Liver (tissue), 9 donors: ENCODE measurements around the gene HTR3C. TPM values are rescaled to one million over a fixed set of nuclear protein-coding genes. Genes with fewer than 3 reads are reported as not detected.

Experiments used
- DNase-seq: peaks from one replicate; pipeline ENCODE4 v3.0.0-alpha.2; 2017; ENCODE audit warnings: low spot score
- H3K27ac ChIP-seq, 2 donors: one replicate each; pipeline ENCODE4 v1.7.0; 2013; ENCODE audit warnings: inconsistent platforms in 2 of 2, low read length in 2 of 2, control low read depth in 1 of 2, low read depth in 1 of 2, mild to moderate bottlenecking in 1 of 2
- H3K27me3 ChIP-seq, 4 donors: one replicate each; pipeline versions ENCODE4 v1.6.1 to v1.7.0; 2013; ENCODE audit warnings: low read length in 3 of 4, inconsistent platforms in 1 of 4, mild to moderate bottlenecking in 1 of 4, moderate library complexity in 1 of 4; ENCODE audit not compliant: control insufficient read depth in 4 of 4, insufficient read depth in 4 of 4
- H3K36me3 ChIP-seq, 4 donors: one replicate each; pipeline versions ENCODE4 v1.6.1 to v1.7.0; 2013; ENCODE audit warnings: low read length in 3 of 4, mild to moderate bottlenecking in 3 of 4, low read depth in 1 of 4, moderate library complexity in 1 of 4; ENCODE audit not compliant: control insufficient read depth in 4 of 4, insufficient read depth in 3 of 4
- H3K4me1 ChIP-seq, 4 donors: one replicate each; pipeline versions ENCODE4 v1.6.1 to v1.7.0; 2013; ENCODE audit warnings: low read length in 3 of 4, mild to moderate bottlenecking in 3 of 4, moderate library complexity in 1 of 4; ENCODE audit not compliant: control insufficient read depth in 4 of 4, insufficient read depth in 4 of 4
- H3K4me3 ChIP-seq, 3 donors: one replicate each; pipeline versions ENCODE4 v1.6.1 to v1.7.0; 2013; ENCODE audit warnings: low read length in 3 of 3, control low read depth in 1 of 3, low read depth in 1 of 3, mild to moderate bottlenecking in 1 of 3
- H3K9ac ChIP-seq, 2 donors: one replicate each; pipeline ENCODE4 v1.7.0; 2013; ENCODE audit warnings: low read length in 2 of 2, mild to moderate bottlenecking in 2 of 2, moderate library complexity in 2 of 2, control low read depth in 1 of 2, low read depth in 1 of 2
- H3K9me3 ChIP-seq, 4 donors: one replicate each; pipeline versions ENCODE4 v1.6.1 to v1.7.0; 2013; ENCODE audit warnings: low read length in 3 of 4; ENCODE audit not compliant: control insufficient read depth in 4 of 4
- EGR1 ChIP-seq, 2 donors: IDR thresholded peaks; 2 replicates each; pipeline ENCODE4 v1.6.1; 2016 to 2018; ENCODE audit warnings: antibody characterized with exemption in 2 of 2, low read depth in 2 of 2
- FOXA1 ChIP-seq: IDR thresholded peaks from 2 replicates; pipeline ENCODE4 v1.6.1; 2016; ENCODE audit warnings: antibody characterized with exemption
- FOXA2 ChIP-seq: IDR thresholded peaks from 2 replicates; pipeline ENCODE4 v1.6.1; 2016; ENCODE audit warnings: antibody characterized with exemption
- GABPA ChIP-seq, 2 donors: IDR thresholded peaks in 1 of 2; conservative IDR thresholded peaks in 1 of 2; 2 replicates each; pipeline ENCODE4 v1.6.1; 2016; ENCODE audit warnings: antibody characterized with exemption in 2 of 2, mild to moderate bottlenecking in 1 of 2, moderate library complexity in 1 of 2
- HNF4A ChIP-seq, 2 donors: conservative IDR thresholded peaks; 2 replicates each; pipeline ENCODE4 v1.6.1; 2016; ENCODE audit warnings: antibody characterized with exemption in 2 of 2, mild to moderate bottlenecking in 2 of 2
- HNF4G ChIP-seq: IDR thresholded peaks from 2 replicates; pipeline ENCODE4 v1.6.1; 2016; ENCODE audit warnings: antibody characterized with exemption
- JUND ChIP-seq, 2 donors: IDR thresholded peaks; 2 replicates each; pipeline ENCODE4 v1.6.1; 2016; ENCODE audit warnings: antibody characterized with exemption in 2 of 2
- NR2F2 ChIP-seq: IDR thresholded peaks from 2 replicates; pipeline ENCODE4 v1.6.1; 2016; ENCODE audit warnings: antibody characterized with exemption
- RAD21 ChIP-seq, 2 donors: IDR thresholded peaks; 2 replicates each; pipeline ENCODE4 v1.6.1; 2016; ENCODE audit warnings: antibody characterized with exemption in 2 of 2, mild to moderate bottlenecking in 2 of 2
- RXRA ChIP-seq, 2 donors: IDR thresholded peaks; 2 replicates each; pipeline ENCODE4 v1.6.1; 2017 to 2018; ENCODE audit warnings: antibody characterized with exemption in 2 of 2, mild to moderate bottlenecking in 1 of 2
- SP1 ChIP-seq: IDR thresholded peaks from 2 replicates; pipeline ENCODE4 v1.6.1; 2018; ENCODE audit warnings: antibody characterized with exemption, mild to moderate bottlenecking
- TAF1 ChIP-seq: conservative IDR thresholded peaks from 2 replicates; pipeline ENCODE4 v1.6.1; 2016; ENCODE audit warnings: antibody characterized with exemption, mild to moderate bottlenecking
- YY1 ChIP-seq: IDR thresholded peaks from 2 replicates; pipeline ENCODE4 v1.6.1; 2016; ENCODE audit warnings: antibody characterized with exemption, mild to moderate bottlenecking
- WGBS: extraction: QIAGEN DNeasy Blood & Tissue Kit; methylation state at CpG from one replicate; pipeline ENCODE4 v1.1.7; 2013; 5-methylcytosine and 5-hydroxymethylcytosine counted together
- polyA plus RNA-seq, 2 donors: library from polyadenylated mRNA; stranded (reverse) in 1 of 2; unstranded in 1 of 2; fragments of 200-250 nt in 1 of 2; fragments of >200 nt in 1 of 2; fragmentation: Nextera tagmentation in 1 of 2; extraction: Ambion mirVana in 1 of 2; gene quantifications; one replicate each; pipeline versions ENCODE4 v1.2.1 to v1.2.3, GENCODE V29; 2013 to 2015
- total RNA-seq, 2 donors: library from RNA; depleted of rRNA; stranded (reverse); fragments of >200 nt; gene quantifications; one replicate each; pipeline ENCODE4 v1.2.3, GENCODE V29; 2014
- TF ChIP-seq, protein P1 (sequence below): IDR thresholded peaks from 2 replicates; pipeline ENCODE4 v1.6.1; 2016; ENCODE audit warnings: antibody characterized with exemption
- TF ChIP-seq, protein P2 (sequence below): fragments of 150-350 bp; IDR thresholded peaks from 2 replicates; pipeline ENCODE4 v1.5.1; 2017; ENCODE audit warnings: improper control_type of control experiment, low read depth, low read length; ENCODE audit not compliant: missing input control
- TF ChIP-seq, protein P3 (sequence below): IDR thresholded peaks from 2 replicates; pipeline ENCODE4 v1.6.1; 2016; ENCODE audit warnings: antibody characterized with exemption
- TF ChIP-seq, protein P4 (sequence below): IDR thresholded peaks from 2 replicates; pipeline ENCODE4 v1.6.1; 2016; ENCODE audit warnings: antibody characterized with exemption, mild to moderate bottlenecking
- TF ChIP-seq, protein P5 (sequence below): IDR thresholded peaks from 2 replicates; pipeline ENCODE4 v1.6.1; 2016; ENCODE audit warnings: antibody characterized with exemption
- donor health status: healthy.
- donor health status: healthy.
- donor health status: healthy.
- donor health status: healthy.
- donor health status: healthy.

The HTR3C gene
- total and polyA plus RNA-seq, 4 donors, result not detected

DNA sequence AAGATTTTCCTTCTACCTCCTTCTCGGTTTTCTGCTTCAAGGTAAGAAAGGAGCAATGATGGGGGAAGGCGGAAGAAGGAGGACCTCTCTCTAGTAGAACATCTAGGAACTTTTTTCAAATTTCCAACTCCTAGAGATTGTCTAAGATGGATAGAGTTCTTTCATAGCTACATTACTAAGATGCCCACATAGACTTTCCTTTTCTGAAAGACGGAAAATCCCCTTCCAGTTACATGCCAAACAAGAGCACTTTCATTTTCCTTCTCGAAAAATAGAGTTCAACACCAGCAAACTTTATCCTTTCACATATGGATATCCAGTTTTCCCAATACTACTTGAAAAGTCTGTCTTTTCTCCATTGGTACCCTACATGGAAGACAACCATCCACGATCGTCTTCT, 44.7 kb downstream of the HTR3C start:
- TF ChIP-seq RXRA (IDR thresholded peaks at IDR 0.05), result no peak
- TF ChIP-seq, protein P1, sequence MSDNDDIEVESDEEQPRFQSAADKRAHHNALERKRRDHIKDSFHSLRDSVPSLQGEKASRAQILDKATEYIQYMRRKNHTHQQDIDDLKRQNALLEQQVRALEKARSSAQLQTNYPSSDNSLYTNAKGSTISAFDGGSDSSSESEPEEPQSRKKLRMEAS, result no peak
- no peak for TF ChIP-seq HNF4A (conservative IDR thresholded peaks at IDR 0.05)
- no peak for TF ChIP-seq GABPA (IDR thresholded peaks at IDR 0.05 in 1 of 2, conservative IDR thresholded peaks at IDR 0.05 in 1 of 2)
- no peak for TF ChIP-seq YY1
- TF ChIP-seq FOXA2, result no peak
- no peak for TF ChIP-seq NR2F2
- TF ChIP-seq, protein P2, sequence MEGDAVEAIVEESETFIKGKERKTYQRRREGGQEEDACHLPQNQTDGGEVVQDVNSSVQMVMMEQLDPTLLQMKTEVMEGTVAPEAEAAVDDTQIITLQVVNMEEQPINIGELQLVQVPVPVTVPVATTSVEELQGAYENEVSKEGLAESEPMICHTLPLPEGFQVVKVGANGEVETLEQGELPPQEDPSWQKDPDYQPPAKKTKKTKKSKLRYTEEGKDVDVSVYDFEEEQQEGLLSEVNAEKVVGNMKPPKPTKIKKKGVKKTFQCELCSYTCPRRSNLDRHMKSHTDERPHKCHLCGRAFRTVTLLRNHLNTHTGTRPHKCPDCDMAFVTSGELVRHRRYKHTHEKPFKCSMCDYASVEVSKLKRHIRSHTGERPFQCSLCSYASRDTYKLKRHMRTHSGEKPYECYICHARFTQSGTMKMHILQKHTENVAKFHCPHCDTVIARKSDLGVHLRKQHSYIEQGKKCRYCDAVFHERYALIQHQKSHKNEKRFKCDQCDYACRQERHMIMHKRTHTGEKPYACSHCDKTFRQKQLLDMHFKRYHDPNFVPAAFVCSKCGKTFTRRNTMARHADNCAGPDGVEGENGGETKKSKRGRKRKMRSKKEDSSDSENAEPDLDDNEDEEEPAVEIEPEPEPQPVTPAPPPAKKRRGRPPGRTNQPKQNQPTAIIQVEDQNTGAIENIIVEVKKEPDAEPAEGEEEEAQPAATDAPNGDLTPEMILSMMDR, result no peak
- TF ChIP-seq EGR1 (IDR thresholded peaks at IDR 0.05; ENCODE audit: low read depth in 2 of 2), result no peak
- no peak for TF ChIP-seq TAF1
- no peak for TF ChIP-seq RAD21 (IDR thresholded peaks at IDR 0.05)
- no peak for TF ChIP-seq JUND (IDR thresholded peaks at IDR 0.05)
- no peak for TF ChIP-seq FOXA1
- TF ChIP-seq SP1, result no peak
- TF ChIP-seq, protein P3, sequence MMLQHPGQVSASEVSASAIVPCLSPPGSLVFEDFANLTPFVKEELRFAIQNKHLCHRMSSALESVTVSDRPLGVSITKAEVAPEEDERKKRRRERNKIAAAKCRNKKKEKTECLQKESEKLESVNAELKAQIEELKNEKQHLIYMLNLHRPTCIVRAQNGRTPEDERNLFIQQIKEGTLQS, result no peak
- TF ChIP-seq, protein P4, sequence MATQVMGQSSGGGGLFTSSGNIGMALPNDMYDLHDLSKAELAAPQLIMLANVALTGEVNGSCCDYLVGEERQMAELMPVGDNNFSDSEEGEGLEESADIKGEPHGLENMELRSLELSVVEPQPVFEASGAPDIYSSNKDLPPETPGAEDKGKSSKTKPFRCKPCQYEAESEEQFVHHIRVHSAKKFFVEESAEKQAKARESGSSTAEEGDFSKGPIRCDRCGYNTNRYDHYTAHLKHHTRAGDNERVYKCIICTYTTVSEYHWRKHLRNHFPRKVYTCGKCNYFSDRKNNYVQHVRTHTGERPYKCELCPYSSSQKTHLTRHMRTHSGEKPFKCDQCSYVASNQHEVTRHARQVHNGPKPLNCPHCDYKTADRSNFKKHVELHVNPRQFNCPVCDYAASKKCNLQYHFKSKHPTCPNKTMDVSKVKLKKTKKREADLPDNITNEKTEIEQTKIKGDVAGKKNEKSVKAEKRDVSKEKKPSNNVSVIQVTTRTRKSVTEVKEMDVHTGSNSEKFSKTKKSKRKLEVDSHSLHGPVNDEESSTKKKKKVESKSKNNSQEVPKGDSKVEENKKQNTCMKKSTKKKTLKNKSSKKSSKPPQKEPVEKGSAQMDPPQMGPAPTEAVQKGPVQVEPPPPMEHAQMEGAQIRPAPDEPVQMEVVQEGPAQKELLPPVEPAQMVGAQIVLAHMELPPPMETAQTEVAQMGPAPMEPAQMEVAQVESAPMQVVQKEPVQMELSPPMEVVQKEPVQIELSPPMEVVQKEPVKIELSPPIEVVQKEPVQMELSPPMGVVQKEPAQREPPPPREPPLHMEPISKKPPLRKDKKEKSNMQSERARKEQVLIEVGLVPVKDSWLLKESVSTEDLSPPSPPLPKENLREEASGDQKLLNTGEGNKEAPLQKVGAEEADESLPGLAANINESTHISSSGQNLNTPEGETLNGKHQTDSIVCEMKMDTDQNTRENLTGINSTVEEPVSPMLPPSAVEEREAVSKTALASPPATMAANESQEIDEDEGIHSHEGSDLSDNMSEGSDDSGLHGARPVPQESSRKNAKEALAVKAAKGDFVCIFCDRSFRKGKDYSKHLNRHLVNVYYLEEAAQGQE, result no peak
- no peak for TF ChIP-seq HNF4G
- TF ChIP-seq, protein P5, sequence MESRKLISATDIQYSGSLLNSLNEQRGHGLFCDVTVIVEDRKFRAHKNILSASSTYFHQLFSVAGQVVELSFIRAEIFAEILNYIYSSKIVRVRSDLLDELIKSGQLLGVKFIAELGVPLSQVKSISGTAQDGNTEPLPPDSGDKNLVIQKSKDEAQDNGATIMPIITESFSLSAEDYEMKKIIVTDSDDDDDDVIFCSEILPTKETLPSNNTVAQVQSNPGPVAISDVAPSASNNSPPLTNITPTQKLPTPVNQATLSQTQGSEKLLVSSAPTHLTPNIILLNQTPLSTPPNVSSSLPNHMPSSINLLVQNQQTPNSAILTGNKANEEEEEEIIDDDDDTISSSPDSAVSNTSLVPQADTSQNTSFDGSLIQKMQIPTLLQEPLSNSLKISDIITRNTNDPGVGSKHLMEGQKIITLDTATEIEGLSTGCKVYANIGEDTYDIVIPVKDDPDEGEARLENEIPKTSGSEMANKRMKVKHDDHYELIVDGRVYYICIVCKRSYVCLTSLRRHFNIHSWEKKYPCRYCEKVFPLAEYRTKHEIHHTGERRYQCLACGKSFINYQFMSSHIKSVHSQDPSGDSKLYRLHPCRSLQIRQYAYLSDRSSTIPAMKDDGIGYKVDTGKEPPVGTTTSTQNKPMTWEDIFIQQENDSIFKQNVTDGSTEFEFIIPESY, result no peak
- no peak for DNase-seq
- Histone ChIP-seq H3K4me3 (no peak overlapping the region), H3K9ac (no peak overlapping the region), H3K4me1 (no peaks in the 10 kb centered on the region), H3K27ac (no peak overlapping the region), H3K27me3 (no peaks in the 10 kb centered on the region), H3K36me3 (no peaks in the 10 kb centered on the region), H3K9me3 (peaks cover 0 to 3% (median 0%) of the 10 kb centered on the region in 4 donors)
- 87% methylated on average over 6 of the region's 6 CpGs for WGBS
